Kidney epithelial cell (primary cell): ENCODE measurements around the gene APLP2. TPM values are rescaled to one million over a fixed set of nuclear protein-coding genes. Genes with fewer than 3 reads are reported as not detected.
"Not testable (repeated sequence)": the region's sequence is repeated elsewhere in the genome, so short reads cannot be mapped to it uniquely, and the experiment has no call there.

ENCODE experiments used
- DNase-seq: peaks from one replicate; pipeline ENCODE4 v3.0.0-alpha.2; 2010; ENCODE audit warnings: low read depth
- H3K27me3 ChIP-seq: 2 replicates; pipeline ENCODE4 v1.6.0; 2011; ENCODE audit warnings: low read length; ENCODE audit not compliant: control insufficient read depth, insufficient read depth
- H3K36me3 ChIP-seq: 2 replicates; pipeline ENCODE4 v1.5.1; 2011; ENCODE audit warnings: low read length; ENCODE audit not compliant: control insufficient read depth, insufficient read depth
- H3K4me3 ChIP-seq: 2 replicates; pipeline ENCODE4 v1.5.1; 2011; ENCODE audit warnings: low read depth, mild to moderate bottlenecking, control low read depth, low read length
- CTCF ChIP-seq: IDR thresholded peaks from 2 replicates; pipeline ENCODE4 v1.5.1; 2011; ENCODE audit warnings: mild to moderate bottlenecking, moderate library complexity, low read length, control low read depth, inconsistent platforms; ENCODE audit not compliant: insufficient read depth, poor library complexity, severe bottlenecking
- total RNA-seq: library from RNA; depleted of rRNA; stranded (reverse); fragments of >200 nt; gene quantifications from 2 replicates; pipeline ENCODE4 v1.2.3, GENCODE V29; 2015

APLP2 gene
- total RNA-seq, 1 donor from 2014 or later: 586 TPM

GRCh38 chr11:130087294-130087926, 17.7 kb downstream of the APLP2 start:
- Histone ChIP-seq H3K4me3 (no peak overlapping the region), H3K27me3 (no peaks in the 10 kb centered on the region), H3K36me3 (no peaks in the 10 kb centered on the region)
- no peak for DNase-seq
- no peak for TF ChIP-seq CTCF

- H3K4me3 ChIP-seq: no peak overlapping the region
- TF ChIP-seq CTCF: no peak
- H3K36me3 ChIP-seq: no peaks in the 10 kb centered on the region
- H3K27me3 ChIP-seq: no peaks in the 10 kb centered on the region
- DNase-seq: no peak
Observed at GRCh38 chr11:130088217-130088616, 18.5 kb downstream of the APLP2 start.

GRCh38 chr11:130088919-130089673, 19.4 kb downstream of the APLP2 start:
- Histone ChIP-seq H3K4me3 (no peak overlapping the region), H3K36me3 (no peaks in the 10 kb centered on the region), H3K27me3 (no peaks in the 10 kb centered on the region)
- no peak for DNase-seq
- no peak for TF ChIP-seq CTCF

GRCh38 chr11:130089674-130090073, 20.0 kb downstream of the APLP2 start:
- no peak for TF ChIP-seq CTCF
- Histone ChIP-seq H3K4me3 (no peak overlapping the region), H3K27me3 (no peaks in the 10 kb centered on the region), H3K36me3 (no peaks in the 10 kb centered on the region)
- DNase-seq: no peak

GRCh38 chr11:130090517-130090916, 20.8 kb downstream of the APLP2 start:
- not testable (repeated sequence) for DNase-seq, H3K27me3 ChIP-seq, H3K36me3 ChIP-seq, H3K4me3 ChIP-seq

GRCh38 chr11:130091169-130091568, 21.5 kb downstream of the APLP2 start:
- H3K36me3 ChIP-seq, H3K4me3 ChIP-seq, H3K27me3 ChIP-seq, DNase-seq: not testable (repeated sequence)

- no peak for TF ChIP-seq CTCF
- H3K4me3 ChIP-seq: no peak overlapping the region
- DNase-seq: no peak
- H3K27me3 ChIP-seq: no peaks in the 10 kb centered on the region
- no peaks in the 10 kb centered on the region for H3K36me3 ChIP-seq
Observed at GRCh38 chr11:130092661-130093060, 23.0 kb downstream of the APLP2 start.
